GM18505 (cell line): ENCODE data around the gene RAD50.
"Not testable (repeated sequence)": the region's sequence is repeated elsewhere in the genome, so short reads cannot be mapped to it uniquely, and the experiment has no call there.

ENCODE experiments used
- ATAC-seq: cut with Tn5 transposase; IDR thresholded peaks from one replicate; pipeline ENCODE4 v1.9.1; 2021; ENCODE audit not compliant: unreplicated experiment
- POLR2A ChIP-seq: IDR thresholded peaks from 4 replicates; pipeline ENCODE4 v1.6.1; 2011; ENCODE audit warnings: borderline replicate concordance; ENCODE audit not compliant: insufficient read depth, insufficient read length; ENCODE audit errors: extremely low read depth

The RAD50 gene

GRCh38 chr5:132688536-132689339 is 132.0 kb downstream of the RAD50 start:
- no peak for TF ChIP-seq POLR2A
- ATAC-seq = no peak

DNA sequence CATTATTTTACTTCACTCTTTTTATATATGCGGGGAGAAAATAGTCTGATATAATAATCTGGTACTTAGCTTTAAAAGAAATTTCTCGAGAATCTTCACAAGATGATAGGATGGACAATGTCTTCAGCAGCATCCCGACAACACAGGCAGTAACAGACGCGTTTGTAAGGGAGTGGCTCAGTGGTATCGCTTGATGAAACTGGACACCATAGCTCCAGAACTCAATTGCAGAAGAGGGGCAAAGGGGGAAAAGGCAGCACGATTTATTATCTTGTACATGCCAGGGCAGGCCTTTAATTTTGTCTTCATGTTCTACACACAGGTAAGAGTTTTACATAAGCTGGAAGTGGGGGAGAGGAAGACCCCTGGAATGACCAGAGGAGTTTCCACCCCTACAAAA is 132.7 kb downstream of the RAD50 start:
- no peak for TF ChIP-seq POLR2A
- no peak for ATAC-seq

DNA sequence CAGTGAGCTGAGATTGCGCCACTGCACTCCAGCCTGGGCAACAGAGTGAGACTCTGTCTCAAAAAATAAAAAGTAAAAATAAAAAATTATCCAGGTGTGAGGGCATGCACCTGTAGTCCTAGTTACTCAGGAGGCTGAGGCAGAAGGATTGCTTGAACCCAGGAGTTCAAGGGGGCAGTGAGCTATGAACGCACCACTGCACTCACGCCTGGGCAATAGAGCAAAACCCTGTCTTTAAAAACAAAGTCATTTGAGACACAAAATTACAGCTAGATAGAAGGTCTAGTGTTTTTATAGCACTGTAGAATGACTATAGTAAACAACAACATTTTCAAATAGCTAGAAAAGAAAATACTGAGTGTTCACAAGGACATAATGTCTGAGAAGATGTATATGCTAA is 133.4 kb downstream of the RAD50 start:
- TF ChIP-seq POLR2A = no peak
- no peak for ATAC-seq

DNA sequence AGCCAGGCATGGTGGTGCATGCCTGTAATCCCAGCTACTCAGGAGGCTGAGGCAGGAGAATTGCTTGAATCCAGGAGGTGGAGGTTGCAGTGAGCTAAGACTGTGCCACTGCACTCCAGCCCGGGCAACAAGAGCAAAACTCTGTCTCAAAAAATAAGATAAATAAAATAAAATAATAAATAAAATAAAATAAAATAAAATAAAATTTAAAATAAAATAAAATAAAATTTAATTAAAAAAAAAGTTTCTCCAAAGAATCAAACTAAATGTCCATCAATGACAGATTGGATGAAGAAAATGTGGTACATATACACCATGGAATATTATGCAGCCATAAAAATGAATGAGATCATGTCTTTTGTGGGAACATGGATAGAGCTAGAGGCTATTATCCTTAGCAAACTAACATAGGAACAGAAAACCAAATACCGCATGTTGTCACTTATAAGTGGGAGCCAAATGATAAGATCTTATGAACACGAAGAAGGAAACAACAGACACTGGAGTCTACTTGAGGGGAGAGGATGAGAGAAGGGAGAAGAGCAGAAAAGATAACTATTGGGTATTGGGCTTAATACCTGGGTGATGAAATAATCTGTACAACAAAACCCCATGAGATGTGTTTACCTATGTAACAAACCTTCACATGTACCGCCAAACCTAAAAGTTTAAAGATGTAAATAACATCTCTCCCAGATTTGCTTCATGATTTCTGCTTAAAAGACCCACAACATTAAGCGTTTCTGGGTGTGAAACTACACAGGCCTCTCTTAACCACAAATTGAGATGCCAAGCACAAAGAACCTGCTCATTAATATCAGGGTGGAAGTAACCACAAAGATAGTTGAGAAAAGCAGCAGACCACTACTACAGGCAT is 135.2 kb downstream of the RAD50 start:
- ATAC-seq = not testable (repeated sequence)

- no peak for TF ChIP-seq POLR2A
- no peak for ATAC-seq
Measured at GRCh38 chr5:132692632-132692967, 135.8 kb downstream of the RAD50 start.
